IMR-90 (cell line): ENCODE data around the gene IGBP1. TPM values are rescaled to one million over a fixed set of nuclear protein-coding genes. Genes with fewer than 3 reads are reported as not detected.
A peak's percentile ranks its signal among the peaks of the same experiment; 100 is the strongest.

Source experiments
- ATAC-seq: fragments of 200-7000 bp; cut with Tn5 transposase; 2 replicates; pipeline ENCODE4 v1.9.1; 2020; ENCODE audit warnings: low read depth, mild to moderate bottlenecking, moderate library complexity
- BruUV-seq: library from RNA; stranded (reverse); fragments of 400-500 nt; replicated peaks from 2 replicates; lab custom pipeline; 2021; lab: Mats Ljungman, UMichigan
- CTCF ChIA-PET: fragments of 300-600 bp; formaldehyde crosslinking; extraction: SDS; loops from one replicate; lab custom pipeline; 2021; ENCODE audit warnings: antibody characterized with exemption; lab: Yijun Ruan, JAX
- POLR2A ChIA-PET: fragments of 300-600 bp; sonication (Branson Sonifier 250); formaldehyde crosslinking; loops from one replicate; lab custom pipeline; 2022; ENCODE audit warnings: antibody characterized with exemption; ENCODE audit not compliant: unreplicated experiment; lab: Charles Lee
- DNase-seq: peaks from one replicate; pipeline ENCODE4 v3.0.0; 2013
- H2AFZ ChIP-seq: replicated peaks from 2 replicates; pipeline ENCODE3; 2013; ENCODE audit warnings: low read length, mild to moderate bottlenecking; ENCODE audit not compliant: poor library complexity
- H2AK5ac ChIP-seq: 2 replicates; pipeline ENCODE4 v1.6.1; 2013; ENCODE audit warnings: low read depth, low read length, inconsistent platforms
- H2AK9ac ChIP-seq: replicated peaks from 2 replicates; pipeline ENCODE3; 2013; ENCODE audit warnings: mild to moderate bottlenecking, low read depth, low read length, moderate library complexity; ENCODE audit not compliant: poor library complexity
- H2BK120ac ChIP-seq: 2 replicates; pipeline ENCODE4 v1.6.1; 2013; ENCODE audit warnings: low read depth, low read length, inconsistent platforms
- H2BK15ac ChIP-seq: 3 replicates; pipeline ENCODE4 v1.6.1; 2013; ENCODE audit warnings: low read depth, low read length, inconsistent platforms
- H2BK20ac ChIP-seq: 2 replicates; pipeline ENCODE4 v1.6.1; 2013; ENCODE audit warnings: low read depth, mild to moderate bottlenecking, inconsistent platforms, low read length, moderate library complexity
- H2BK5ac ChIP-seq: 2 replicates; pipeline ENCODE4 v1.6.1; 2013; ENCODE audit warnings: mild to moderate bottlenecking, low read depth, low read length, inconsistent platforms; ENCODE audit not compliant: poor library complexity, severe bottlenecking
- H3K14ac ChIP-seq: replicated peaks from 2 replicates; pipeline ENCODE4 v1.6.1; 2013; ENCODE audit warnings: low read depth, low read length, inconsistent platforms
- H3K18ac ChIP-seq: 2 replicates; pipeline ENCODE4 v1.6.1; 2013; ENCODE audit warnings: low read depth, low read length, control low read depth
- H3K23ac ChIP-seq: 2 replicates; pipeline ENCODE4 v1.6.1; 2013; ENCODE audit warnings: low read depth, low read length, inconsistent platforms
- H3K27ac ChIP-seq: 2 replicates; pipeline ENCODE4 v1.5.1; 2013; ENCODE audit warnings: mild to moderate bottlenecking, control low read depth, low read length; ENCODE audit not compliant: insufficient read depth
- H3K27me3 ChIP-seq: 2 replicates; pipeline ENCODE4 v1.6.1; 2013; ENCODE audit warnings: low read length; ENCODE audit not compliant: control insufficient read depth, insufficient read depth
- H3K36me3 ChIP-seq: 2 replicates; pipeline ENCODE4 v1.6.1; 2013; ENCODE audit warnings: low read length, mixed read lengths; ENCODE audit not compliant: control insufficient read depth, insufficient read depth
- H3K4ac ChIP-seq: 2 replicates; pipeline ENCODE4 v1.6.1; 2013; ENCODE audit warnings: low read depth, low read length, inconsistent platforms
- H3K4me1 ChIP-seq: 2 replicates; pipeline ENCODE4 v1.6.1; 2013; ENCODE audit warnings: low read length, mixed read lengths; ENCODE audit not compliant: control insufficient read depth, insufficient read depth
- H3K4me2 ChIP-seq: 2 replicates; pipeline ENCODE4 v1.6.1; 2013; ENCODE audit warnings: low read depth, mild to moderate bottlenecking, control low read depth, low read length, moderate library complexity
- H3K4me3 ChIP-seq: 2 replicates; pipeline ENCODE4 v1.5.1; 2013; ENCODE audit warnings: low read depth, mild to moderate bottlenecking, control low read depth, low read length, moderate library complexity; ENCODE audit not compliant: insufficient read depth
- H3K56ac ChIP-seq: 2 replicates; pipeline ENCODE4 v1.6.1; 2013; ENCODE audit warnings: low read length, inconsistent platforms; ENCODE audit not compliant: insufficient read depth; ENCODE audit errors: extremely low read depth
- H3K79me1 ChIP-seq, 2 experiments: 2 replicates each; pipeline ENCODE4 v1.6.1; 2013; ENCODE audit warnings: low read length in 2 of 2, inconsistent platforms in 1 of 2, low read depth in 1 of 2
- H3K9ac ChIP-seq: 2 replicates; pipeline ENCODE4 v1.6.1; 2013; ENCODE audit warnings: low read depth, low read length, control low read depth
- H3K9me1 ChIP-seq: 2 replicates; pipeline ENCODE4 v1.6.1; 2013; ENCODE audit warnings: low read length, inconsistent platforms; ENCODE audit not compliant: insufficient read depth
- H3K9me3 ChIP-seq: 2 replicates; pipeline ENCODE4 v1.6.1; 2013; ENCODE audit warnings: low read length; ENCODE audit not compliant: control insufficient read depth, insufficient read depth
- H4K20me1 ChIP-seq: 2 replicates; pipeline ENCODE4 v1.6.1; 2013; ENCODE audit warnings: low read length, inconsistent platforms; ENCODE audit not compliant: insufficient read depth
- H4K5ac ChIP-seq: 2 replicates; pipeline ENCODE4 v1.6.1; 2013; ENCODE audit warnings: mild to moderate bottlenecking, low read depth, low read length, control low read depth
- H4K8ac ChIP-seq, 2 experiments: 2 replicates each; pipeline ENCODE4 v1.6.1; 2013; ENCODE audit warnings: low read depth in 2 of 2, low read length in 2 of 2, control low read depth in 1 of 2, inconsistent platforms in 1 of 2
- H4K91ac ChIP-seq: 2 replicates; pipeline ENCODE4 v1.6.1; 2013; ENCODE audit warnings: low read depth, low read length, inconsistent platforms; ENCODE audit not compliant: insufficient read depth
- BHLHE40 ChIP-seq: fragments of 150-350 bp; IDR thresholded peaks from 2 replicates; pipeline ENCODE4 v1.6.1; 2016; ENCODE audit warnings: mild to moderate bottlenecking, low read depth, low read length
- CEBPB ChIP-seq: IDR thresholded peaks from 2 replicates; pipeline ENCODE4 v1.6.1; 2012; ENCODE audit warnings: low read depth, low read length, improper control_type of control experiment
- CHD1 ChIP-seq: IDR thresholded peaks from 2 replicates; pipeline ENCODE4 v1.6.1; 2012; ENCODE audit warnings: low read depth, low read length, improper control_type of control experiment
- CTCF ChIP-seq: conservative IDR thresholded peaks from 2 replicates; pipeline ENCODE4 v1.5.1; 2012; ENCODE audit warnings: mild to moderate bottlenecking, low read depth, low read length, improper control_type of control experiment
- FOS ChIP-seq: fragments of 150-350 bp; IDR thresholded peaks from 2 replicates; pipeline ENCODE4 v1.6.1; 2016; ENCODE audit warnings: low read depth, low read length
- MAFK ChIP-seq: IDR thresholded peaks from 2 replicates; pipeline ENCODE4 v1.6.1; 2012; ENCODE audit warnings: low read depth, low read length, improper control_type of control experiment
- MAZ ChIP-seq: IDR thresholded peaks from 2 replicates; pipeline ENCODE4 v1.6.1; 2012; ENCODE audit warnings: low read depth, mild to moderate bottlenecking, low read length, improper control_type of control experiment, moderate library complexity, borderline replicate concordance
- MXI1 ChIP-seq: IDR thresholded peaks from 2 replicates; pipeline ENCODE4 v1.6.1; 2012; ENCODE audit warnings: low read depth, mild to moderate bottlenecking, low read length, moderate library complexity, borderline replicate concordance
- NFE2L2 ChIP-seq: fragments of 150-350 bp; IDR thresholded peaks from 2 replicates; pipeline ENCODE4 v1.6.1; 2016; ENCODE audit warnings: low read depth, mild to moderate bottlenecking, low read length
- POLR2A ChIP-seq: IDR thresholded peaks from 2 replicates; pipeline ENCODE4 v1.6.1; 2012; ENCODE audit warnings: mild to moderate bottlenecking, low read depth, low read length
- RAD21 ChIP-seq: IDR thresholded peaks from 2 replicates; pipeline ENCODE4 v1.6.1; 2012; ENCODE audit warnings: low read length, improper control_type of control experiment
- RCOR1 ChIP-seq: IDR thresholded peaks from 2 replicates; pipeline ENCODE4 v1.6.1; 2012; ENCODE audit warnings: mild to moderate bottlenecking, low read length, improper control_type of control experiment; ENCODE audit not compliant: insufficient replicate concordance
- RFX5 ChIP-seq: IDR thresholded peaks from 2 replicates; pipeline ENCODE4 v1.8.0; 2012; ENCODE audit warnings: low read depth, mild to moderate bottlenecking, low read length, moderate library complexity
- SMC3 ChIP-seq: fragments of 150-350 bp; IDR thresholded peaks from 2 replicates; pipeline ENCODE4 v1.6.1; 2016; ENCODE audit warnings: low read depth, mild to moderate bottlenecking, antibody characterized with exemption, low read length, moderate library complexity
- USF2 ChIP-seq: fragments of 150-350 bp; IDR thresholded peaks from 2 replicates; pipeline ENCODE4 v1.6.1; 2017; ENCODE audit warnings: mild to moderate bottlenecking, antibody characterized with exemption, low read length, low read depth
- WGBS, 2 experiments: methylation state at CpG; one replicate each; pipeline versions ENCODE4 v1.1.5 to v1.1.7; 2013; ENCODE audit warnings: missing lambda C conversion rate in 2 of 2; ENCODE audit not compliant: insufficient read length in 1 of 2; ENCODE audit errors: extremely low coverage in 2 of 2; 5-methylcytosine and 5-hydroxymethylcytosine counted together
- dilution Hi-C: fragments of 300-500 bp; cut with HindIII; formaldehyde crosslinking; loops from one replicate; pipeline ENCODE4 v1.14.3; 2018; ENCODE audit warnings: low sequenced_read_pairs; ENCODE audit not compliant: unreplicated experiment
- in situ Hi-C: fragments of 300-500 bp; cut with MboI; formaldehyde crosslinking; loops from 3 replicates; pipeline ENCODE4 v1.14.3; 2019; ENCODE audit warnings: low sequenced_read_pairs, inconsistent platforms, mixed read lengths
- intact Hi-C: fragments of 100-400 bp; cut with micrococcal nuclease; formaldehyde crosslinking; loops from 2 replicates; pipeline ENCODE4 v1.10.0; 2022
- polyA plus RNA-seq, 3 experiments: library from polyadenylated mRNA; depleted of rRNA; stranded (reverse); fragments of >200 nt; gene quantifications; 2 replicates each; pipeline ENCODE4 v1.2.3, GENCODE V29; 2012; ENCODE audit warnings: low replicate concordance in 1 of 3
- total RNA-seq: library from RNA; depleted of rRNA; stranded (reverse); fragments of >200 nt; gene quantifications from 2 replicates; pipeline ENCODE4 v1.2.3, GENCODE V29; 2012

IGBP1 gene
- total and polyA plus RNA-seq, 2 of the 4 experiments (the other 2 are of a cell fraction): 51.8 to 87.1 TPM

- CTCF ChIA-PET: interaction anchor here (0.6 to 2.4 kb wide), 2 partner anchors 9 to 88 kb away, joined by 3 to 11 read pairs; no protein-coding TSS in a partner anchor
These were observed 45.2 kb upstream of the IGBP1 start for GRCh38 chrX:70087857-70088630.

More at GRCh38 chrX:70087857-70088630, 45.2 kb upstream of the IGBP1 start:
- H3K14ac ChIP-seq: peak overlapping the region; percentile 29; the same call in 1 of the 2 replicates
- no peaks in the 10 kb centered on the region for H3K79me1 ChIP-seq
- H2BK20ac ChIP-seq: peak overlapping the region; percentile 69; the same call in 1 of the 2 replicates
- H2BK15ac ChIP-seq: no peak overlapping the region
- peak overlapping the region; percentile 64; the same call in 1 of the 2 replicates for H4K5ac ChIP-seq
- peak overlapping the region; percentile 71 for H2BK120ac ChIP-seq
- H2AK9ac ChIP-seq: peak overlapping the region; percentile 1
- peaks cover 2% of the 10 kb centered on the region for H3K27me3 ChIP-seq
- dilution Hi-C loops (no loop called here), intact Hi-C loops (loop anchor here (2.0 kb wide), 1 partner anchor 49 kb away; no protein-coding TSS in a partner anchor), in situ Hi-C loops (no loop called here)
- WGBS, 2 experiments: 18% methylated on average over 5 of the region's 11 CpGs; no CpG with 5 or more reads in 1 of the 2 experiments
- peak overlapping the region; percentile 95; the same call in 1 of the 2 replicates for H3K27ac ChIP-seq
- BruUV-seq: no TSS peak
- H3K4me3 ChIP-seq: no peak overlapping the region
- TF ChIP-seq USF2 (no peak), CHD1 (no peak), RAD21 (no peak), RCOR1 (no peak), NFE2L2 (no peak), RFX5 (no peak), MXI1 (no peak), BHLHE40 (no peak), FOS (no peak), MAZ (no peak), CTCF (no peak), CEBPB (no peak), MAFK (no peak), SMC3 (no peak), POLR2A (no peak)
- no peak overlapping the region for H3K4me2 ChIP-seq
- H4K8ac ChIP-seq: peak overlapping the region in 1 of 2 experiments; percentile 7; a peak in 1 of 4 replicates
- H3K9me1 ChIP-seq: no peaks in the 10 kb centered on the region
- H3K23ac ChIP-seq: no peak overlapping the region
- peak overlapping the region; percentile 64 for H3K4ac ChIP-seq
- ATAC-seq (peak; percentile 65), DNase-seq (peak; percentile 40)
- H3K36me3 ChIP-seq: no peaks in the 10 kb centered on the region
- H3K56ac ChIP-seq: no peak overlapping the region
- no peaks in the 10 kb centered on the region for H4K20me1 ChIP-seq
- H2BK5ac ChIP-seq: peak overlapping the region; percentile 29
- H4K91ac ChIP-seq: peak overlapping the region; percentile 20; the same call in 1 of the 2 replicates
- peaks cover 7% of the 10 kb centered on the region for H3K4me1 ChIP-seq
- peak overlapping the region; percentile 72 for H2AFZ ChIP-seq
- no peak overlapping the region for H2AK5ac ChIP-seq
- POLR2A ChIA-PET: interaction anchor here (0.6 kb wide), 1 partner anchor 472 kb away, joined by 3 read pairs; the partner anchor contains the start of gene EDA
- no peaks in the 10 kb centered on the region for H3K9me3 ChIP-seq
- peak overlapping the region; percentile 54; the same call in 1 of the 2 replicates for H3K18ac ChIP-seq
- H3K9ac ChIP-seq: no peak overlapping the region
